GM19468 (cell line): Measurements from ENCODE around the gene ZFPL1.

Experiments
- ATAC-seq: cut with Tn5 transposase; IDR thresholded peaks from one replicate; pipeline ENCODE4 v1.9.1; 2021; ENCODE audit warnings: mild to moderate bottlenecking, moderate library complexity, moderate number of reproducible peaks; ENCODE audit not compliant: unreplicated experiment; ENCODE audit errors: extremely low read depth

Gene ZFPL1

GRCh38 chr11:65083834-65084597 lies at the start of gene ZFPL1, which contains the start of gene CDCA5:
ZFPL1 (plus strand) TSS chr11:65084222; CDS start chr11:65084699, 477 bp downstream.
CDCA5 (minus strand) TSS chr11:65084040; CDS start chr11:65083978, 62 bp downstream.
- ATAC-seq, result peak; percentile 71

DNA sequence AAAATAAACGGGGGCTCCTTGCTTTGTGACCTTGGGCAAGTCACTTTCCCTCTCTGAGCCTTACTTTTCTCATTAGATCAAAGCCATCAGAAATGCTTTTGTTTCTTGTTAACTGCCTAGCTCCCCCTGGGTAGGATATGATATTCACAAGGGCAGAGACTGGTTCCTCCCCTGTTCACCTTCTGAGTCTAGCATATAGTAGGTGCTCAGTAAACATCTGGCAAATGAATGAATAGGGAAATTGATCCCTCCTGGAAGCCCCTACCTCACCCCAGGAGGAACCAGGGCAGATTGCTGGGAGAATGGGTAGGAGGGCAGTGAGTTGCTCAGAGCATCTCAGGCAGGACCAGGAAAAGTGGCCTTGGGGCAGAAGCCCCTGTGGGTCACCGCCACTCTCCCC lies 49.6 kb upstream of the ZFPL1 start:
- ATAC-seq, result no peak

- ATAC-seq, result no peak
Observed at GRCh38 chr11:65035579-65035978, 48.4 kb upstream of the ZFPL1 start.

GRCh38 chr11:65036931-65037330 lies 47.1 kb upstream of the ZFPL1 start:
- ATAC-seq, result no peak

GRCh38 chr11:65040520-65040846 lies 43.5 kb upstream of the ZFPL1 start:
- no peak for ATAC-seq

- ATAC-seq, result peak; percentile 66
Observed at GRCh38 chr11:65040847-65041622, 43.0 kb upstream of the ZFPL1 start, which contains the start of gene SAC3D1. SAC3D1 (plus strand) TSS chr11:65041210; CDS start chr11:65041293, 83 bp downstream.

GRCh38 chr11:65042891-65043290 lies 41.1 kb upstream of the ZFPL1 start:
- ATAC-seq, result no peak

DNA sequence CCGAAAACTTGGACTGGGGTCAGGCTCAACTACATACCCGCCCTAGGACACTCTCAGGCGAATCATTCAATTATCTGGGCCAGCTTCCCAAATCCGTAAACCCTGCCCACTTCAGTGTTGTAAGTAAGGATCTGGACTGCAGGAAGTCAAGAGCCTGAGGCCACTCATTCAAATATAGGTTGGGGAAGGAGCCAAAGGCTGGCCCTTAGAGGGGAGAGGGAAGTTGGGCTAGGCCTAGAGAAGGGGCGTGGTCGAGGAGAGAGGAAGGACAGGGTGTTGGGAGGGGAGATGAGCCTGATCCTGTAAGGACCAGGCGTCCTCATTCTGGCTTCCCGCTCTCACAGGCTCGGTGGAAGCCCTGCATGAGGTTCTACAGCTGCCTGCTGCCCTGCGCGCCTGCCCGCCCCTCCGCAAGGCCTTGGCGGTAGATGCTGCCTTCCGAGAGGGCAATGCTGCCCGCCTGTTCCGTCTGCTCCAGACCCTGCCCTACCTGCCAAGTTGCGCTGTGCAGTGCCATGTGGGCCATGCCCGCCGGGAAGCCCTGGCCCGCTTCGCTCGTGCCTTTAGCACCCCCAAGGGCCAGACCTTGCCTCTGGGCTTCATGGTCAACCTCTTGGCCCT lies 40.0 kb upstream of the ZFPL1 start:
- no peak for ATAC-seq

DNA sequence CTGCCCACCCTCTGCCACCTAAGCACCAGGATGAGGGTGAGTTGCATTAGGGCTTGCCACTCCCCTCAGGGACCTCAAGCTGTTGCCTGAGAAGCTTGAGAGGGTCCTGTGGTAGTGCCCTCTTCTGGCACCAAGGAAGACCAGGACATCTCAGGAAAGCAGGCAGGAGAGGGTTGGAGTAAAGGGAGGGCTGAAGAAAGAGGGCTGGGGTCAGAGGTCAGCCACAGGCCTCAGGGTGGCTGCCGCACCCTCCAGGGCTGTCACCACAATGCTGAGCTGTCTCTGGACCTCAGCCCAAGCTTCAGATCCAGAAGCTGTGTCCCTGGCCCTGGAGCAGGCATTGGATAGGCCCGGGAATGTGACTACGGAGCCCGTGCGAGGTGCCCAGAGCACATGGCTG lies 39.0 kb upstream of the ZFPL1 start:
- ATAC-seq, result no peak

DNA sequence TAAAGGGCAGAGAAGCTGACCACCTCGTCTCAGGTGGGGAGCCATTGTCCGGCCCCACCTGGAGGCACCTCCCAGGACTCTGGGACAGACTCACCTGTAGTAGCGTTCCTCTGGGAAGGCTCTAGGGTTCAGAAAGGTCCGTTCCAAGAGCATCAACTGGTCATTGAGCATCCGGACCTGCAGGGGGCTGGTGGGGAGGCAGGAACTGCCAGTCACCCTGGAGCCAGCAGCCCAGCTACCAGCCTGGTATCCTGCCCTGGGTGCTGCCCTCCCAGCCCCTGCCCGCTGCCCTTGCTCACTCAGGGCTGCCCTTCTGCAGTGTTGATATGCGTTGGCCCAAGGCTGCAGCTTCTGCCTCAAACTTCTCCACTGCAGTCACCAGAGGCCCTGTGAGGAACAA lies 38.3 kb upstream of the ZFPL1 start:
- ATAC-seq, result no peak

- no peak for ATAC-seq
Observed at GRCh38 chr11:65047581-65048422, 36.2 kb upstream of the ZFPL1 start.

GRCh38 chr11:65051398-65051858 lies 32.6 kb upstream of the ZFPL1 start:
- ATAC-seq, result no peak

DNA sequence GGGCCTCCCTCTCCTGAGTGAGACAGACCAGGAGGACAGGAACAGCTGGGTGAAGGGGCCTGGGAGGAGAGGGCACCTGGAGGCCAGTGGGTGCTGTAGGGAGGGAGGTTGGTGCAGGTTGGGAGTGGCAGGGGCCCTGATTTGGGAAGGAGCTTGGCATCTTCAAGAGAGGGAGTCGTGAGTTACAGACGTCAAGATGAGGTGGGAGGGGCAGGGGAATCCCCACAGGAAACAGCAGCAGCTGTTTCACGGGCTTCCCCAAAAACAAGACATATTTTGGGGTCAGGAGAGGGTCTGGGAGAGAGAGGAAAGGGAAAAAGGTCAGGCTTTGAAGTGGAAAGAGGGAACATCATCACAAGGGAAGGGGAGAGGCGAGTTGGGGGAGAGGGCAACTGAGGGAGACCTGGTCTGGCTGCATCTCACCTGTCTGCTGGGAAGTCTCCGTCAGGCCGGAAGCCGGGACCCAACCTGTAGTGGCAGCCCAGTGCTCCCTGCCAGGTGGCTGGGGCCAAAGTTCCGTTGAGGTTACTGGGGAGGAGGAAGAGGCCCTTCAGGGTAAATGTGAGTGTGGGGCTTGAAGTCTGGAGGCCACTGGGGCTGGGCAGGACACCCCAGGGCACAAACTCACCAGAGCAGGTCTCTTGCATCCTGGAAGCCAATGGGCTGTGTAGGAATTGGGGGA lies 30.1 kb upstream of the ZFPL1 start:
- no peak for ATAC-seq

- ATAC-seq, result no peak
Observed at GRCh38 chr11:65055538-65055937, 28.5 kb upstream of the ZFPL1 start.

GRCh38 chr11:65056999-65057398 lies 27.0 kb upstream of the ZFPL1 start:
- no peak for ATAC-seq

GRCh38 chr11:65057526-65057925 lies 26.5 kb upstream of the ZFPL1 start:
- ATAC-seq, result no peak

DNA sequence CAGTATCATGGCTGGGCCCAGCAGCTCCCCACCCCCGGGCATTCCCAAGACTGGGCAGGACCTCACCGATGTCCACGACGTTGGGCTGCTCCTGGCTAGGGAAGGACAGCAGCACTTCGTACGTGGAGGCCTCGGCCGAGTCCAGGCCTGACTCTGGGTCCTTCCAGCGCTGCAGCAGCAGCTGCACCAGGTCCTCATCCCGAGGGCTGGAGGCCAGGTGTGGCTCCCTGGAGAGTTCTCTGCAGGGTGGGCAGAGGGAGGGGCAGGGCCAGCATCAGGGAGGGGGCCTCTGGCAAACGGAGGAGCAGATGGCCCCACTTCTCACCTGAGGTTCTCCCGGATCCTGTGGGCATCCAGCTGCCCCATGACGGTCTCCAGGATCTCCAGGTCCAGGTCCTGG lies 26.0 kb upstream of the ZFPL1 start:
- no peak for ATAC-seq

GRCh38 chr11:65058419-65059054 lies 25.5 kb upstream of the ZFPL1 start, which contains the start of gene NAALADL1:
NAALADL1 (minus strand) TSS chr11:65058553; CDS start chr11:65058521, 32 bp downstream.
- ATAC-seq, result no peak

DNA sequence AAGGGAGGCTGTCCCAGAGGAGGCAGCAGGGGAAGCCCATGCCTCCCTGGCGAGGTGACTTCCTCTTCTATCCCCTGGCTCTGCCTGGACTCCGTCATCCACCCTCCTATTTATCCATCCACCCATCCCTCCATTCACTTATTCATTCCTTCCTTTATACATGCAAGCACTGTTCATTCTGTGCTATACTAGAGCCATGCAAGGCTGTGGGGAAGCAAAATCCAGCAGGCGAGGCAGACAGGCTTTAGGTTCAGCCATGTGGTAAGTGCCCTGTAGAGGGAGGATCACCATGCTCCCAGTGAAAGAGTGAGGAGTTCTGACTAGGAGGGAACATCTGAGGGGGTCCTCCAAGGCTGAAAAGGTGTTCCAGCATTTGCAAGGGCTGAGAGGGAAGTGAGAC lies 24.5 kb upstream of the ZFPL1 start:
- no peak for ATAC-seq
